ENCODE data around the gene ELOVL3.

GRCh38 chr10:102230264-102230860 lies 4.3 kb downstream of the ELOVL3 start:
- TF ChIP-seq CTCF (conservative IDR thresholded peaks at IDR 0.05; ENCODE audit: low read depth in 2 of 2) (no peak), POLR2AphosphoS5 (IDR thresholded peaks at IDR 0.05; ENCODE audit: low read depth) (no peak), ZNF331 (CRISPR knock-in tag; IDR thresholded peaks at IDR 0.05; ENCODE audit: low read depth) (no peak), STAT1 (IDR thresholded peaks at IDR 0.05; ENCODE audit: unreplicated experiment) (no peak), EZH2 (IDR thresholded peaks at IDR 0.05; ENCODE audit: low read depth, unreplicated experiment) (no peak), JUNB (IDR thresholded peaks at IDR 0.05; ENCODE audit: unreplicated experiment) (no peak), REST (IDR thresholded peaks at IDR 0.05; ENCODE audit: unreplicated experiment) (no peak)

Measured in GM23338 (cell line).